ENCODE data around the gene ARHGAP15. TPM values are rescaled to one million over a fixed set of nuclear protein-coding genes. Genes with fewer than 3 reads are reported as not detected.

The ARHGAP15 gene
- total RNA-seq, 3 donors from 2014 or later (not counting 1 experiment from before 2014, with no cell fraction given) = 148 to 168 (median 165) TPM

GRCh38 chr2:143486976-143487375 is 357.8 kb downstream of the ARHGAP15 start:
- Histone ChIP-seq H3K27me3 (ENCODE audit: control insufficient read depth, insufficient read depth, low read length) (no peaks in the 10 kb centered on the region), H3K36me3 (ENCODE audit: control insufficient read depth, insufficient read depth, low read length) (peaks cover 19% of the 10 kb centered on the region), H3K4me1 (ENCODE audit: control insufficient read depth, insufficient read depth, low read length) (no peaks in the 10 kb centered on the region), H3K9me3 (ENCODE audit: control insufficient read depth, insufficient read depth, low read length) (no peaks in the 10 kb centered on the region), H3K4me3 (ENCODE audit: low read length) (no peak overlapping the region), H3K27ac (ENCODE audit: low read length) (no peak overlapping the region)
- no peak for TF ChIP-seq CTCF (IDR thresholded peaks at IDR 0.05)
- intact Hi-C loops (cut with micrococcal nuclease) = no loop called here
- no peak overlapping the region for H3K4me3 Mint-ChIP-seq
- H3K36me3 Mint-ChIP-seq = no peaks in the 10 kb centered on the region
- peaks cover 15% of the 10 kb centered on the region in 2 donors for H3K4me1 Mint-ChIP-seq
- H3K27ac Mint-ChIP-seq = no peak overlapping the region
- DNase-seq (no peak), ATAC-seq (no peak)
- no CpG with 5 or more reads among the region's 1 CpG for WGBS (ENCODE audit: insufficient coverage)
- H3K9me3 Mint-ChIP-seq = no peaks in the 10 kb centered on the region
- H3K27me3 Mint-ChIP-seq (ENCODE audit: low read depth in 2 of 2) = no peaks in the 10 kb centered on the region

DNA sequence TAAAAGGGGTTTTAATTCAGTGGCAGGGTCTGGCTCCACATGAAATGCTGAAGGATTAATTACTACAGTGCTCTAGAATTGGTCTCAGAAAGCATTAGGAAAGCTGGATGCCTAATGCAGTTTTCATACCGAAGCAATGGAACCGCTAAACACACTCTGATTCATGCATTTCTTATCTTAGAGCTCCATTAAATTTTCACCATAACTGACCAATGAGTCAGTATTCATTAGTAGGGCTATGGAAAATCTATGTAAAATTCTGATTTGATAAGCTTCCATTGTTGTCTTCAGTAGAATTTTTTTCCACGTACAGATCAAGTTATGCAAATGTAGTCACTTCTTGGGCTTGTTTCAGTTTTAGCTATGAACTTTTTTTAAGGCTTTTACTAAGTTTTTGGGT is 359.9 kb downstream of the ARHGAP15 start:
- no peaks in the 10 kb centered on the region for H3K9me3 ChIP-seq (ENCODE audit: control insufficient read depth, insufficient read depth, low read length)
- no CpG with 5 or more reads among the region's 3 CpGs for WGBS (ENCODE audit: insufficient coverage)
- H3K4me3 ChIP-seq (ENCODE audit: low read length) = no peak overlapping the region
- H3K4me1 ChIP-seq (ENCODE audit: control insufficient read depth, insufficient read depth, low read length) = no peaks in the 10 kb centered on the region
- no peak overlapping the region for H3K27ac Mint-ChIP-seq
- H3K4me1 Mint-ChIP-seq = peaks cover 11 to 24% of the 10 kb centered on the region in 2 donors
- no peak overlapping the region for H3K4me3 Mint-ChIP-seq
- H3K27me3 ChIP-seq (ENCODE audit: control insufficient read depth, insufficient read depth, low read length) = no peaks in the 10 kb centered on the region
- no peaks in the 10 kb centered on the region for H3K36me3 Mint-ChIP-seq
- peaks cover 19% of the 10 kb centered on the region for H3K36me3 ChIP-seq (ENCODE audit: control insufficient read depth, insufficient read depth, low read length)
- no peak for TF ChIP-seq CTCF (IDR thresholded peaks at IDR 0.05)
- no peaks in the 10 kb centered on the region for H3K9me3 Mint-ChIP-seq
- H3K27ac ChIP-seq (ENCODE audit: low read length) = no peak overlapping the region
- intact Hi-C loops (cut with micrococcal nuclease) = no loop called here
- DNase-seq = no peak
- no peak for ATAC-seq
- H3K27me3 Mint-ChIP-seq (ENCODE audit: low read depth in 2 of 2) = no peaks in the 10 kb centered on the region

GRCh38 chr2:143491131-143491530 is 361.9 kb downstream of the ARHGAP15 start:
- Mint-ChIP-seq H3K9me3 (no peaks in the 10 kb centered on the region), H3K4me3 (no peak overlapping the region), H3K27me3 (ENCODE audit: low read depth in 2 of 2) (no peaks in the 10 kb centered on the region), H3K36me3 (no peaks in the 10 kb centered on the region), H3K27ac (no peak overlapping the region), H3K4me1 (peaks cover 19 to 21% of the 10 kb centered on the region in 2 donors)
- Histone ChIP-seq H3K27ac (ENCODE audit: low read length) (no peak overlapping the region), H3K36me3 (ENCODE audit: control insufficient read depth, insufficient read depth, low read length) (peaks cover 24% of the 10 kb centered on the region), H3K9me3 (ENCODE audit: control insufficient read depth, insufficient read depth, low read length) (no peaks in the 10 kb centered on the region), H3K4me1 (ENCODE audit: control insufficient read depth, insufficient read depth, low read length) (no peaks in the 10 kb centered on the region), H3K27me3 (ENCODE audit: control insufficient read depth, insufficient read depth, low read length) (no peaks in the 10 kb centered on the region), H3K4me3 (ENCODE audit: low read length) (no peak overlapping the region)
- TF ChIP-seq CTCF (IDR thresholded peaks at IDR 0.05) = no peak
- WGBS (ENCODE audit: insufficient coverage) = 100% methylated on average over 1 of the region's 2 CpGs
- no peak for ATAC-seq
- DNase-seq = no peak
- intact Hi-C loops (cut with micrococcal nuclease) = no loop called here

DNA sequence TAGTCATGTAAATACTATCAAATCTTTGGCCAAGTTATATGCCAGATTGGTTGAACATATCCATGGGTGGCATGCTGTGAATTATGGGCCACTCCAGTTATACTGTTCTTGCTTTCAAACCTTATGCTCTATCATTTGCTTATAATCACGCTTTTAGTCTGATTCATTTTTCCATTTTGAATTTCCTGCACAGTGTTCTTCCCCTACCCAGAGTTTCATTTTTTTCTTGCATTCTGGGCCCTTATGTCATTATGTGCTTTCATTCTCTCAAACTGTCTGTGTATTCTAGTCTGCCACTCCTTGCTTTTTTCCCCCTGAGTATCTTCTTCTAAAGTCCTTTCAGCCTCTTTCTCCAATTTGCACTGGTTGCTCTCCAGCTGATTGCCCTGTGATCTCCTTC is 364.1 kb downstream of the ARHGAP15 start:
- H3K4me3 ChIP-seq (ENCODE audit: low read length) = no peak overlapping the region
- H3K27me3 ChIP-seq (ENCODE audit: control insufficient read depth, insufficient read depth, low read length) = no peaks in the 10 kb centered on the region
- no peak for TF ChIP-seq CTCF (IDR thresholded peaks at IDR 0.05)
- no peaks in the 10 kb centered on the region for H3K9me3 Mint-ChIP-seq
- 96% methylated on average over 1 of the region's 1 CpG for WGBS (ENCODE audit: insufficient coverage)
- no peaks in the 10 kb centered on the region for H3K4me1 ChIP-seq (ENCODE audit: control insufficient read depth, insufficient read depth, low read length)
- no peak overlapping the region for H3K27ac ChIP-seq (ENCODE audit: low read length)
- no peaks in the 10 kb centered on the region for H3K9me3 ChIP-seq (ENCODE audit: control insufficient read depth, insufficient read depth, low read length)
- H3K4me3 Mint-ChIP-seq = no peak overlapping the region
- H3K27ac Mint-ChIP-seq = no peak overlapping the region
- ATAC-seq = no peak
- peaks cover 16% of the 10 kb centered on the region for H3K36me3 ChIP-seq (ENCODE audit: control insufficient read depth, insufficient read depth, low read length)
- no peaks in the 10 kb centered on the region for H3K36me3 Mint-ChIP-seq
- DNase-seq = no peak
- peaks cover 24 to 31% of the 10 kb centered on the region in 2 donors for H3K4me1 Mint-ChIP-seq
- intact Hi-C loops (cut with micrococcal nuclease) = no loop called here
- H3K27me3 Mint-ChIP-seq (ENCODE audit: low read depth in 2 of 2) = no peaks in the 10 kb centered on the region

All from natural killer cell (primary cell).